Measurements from ENCODE around the gene ANO9. TPM values are rescaled to one million over a fixed set of nuclear protein-coding genes. Genes with fewer than 3 reads are reported as not detected.
"Not testable (repeated sequence)": the region's sequence is repeated elsewhere in the genome, so short reads cannot be mapped to it uniquely, and the experiment has no call there.

Gene ANO9
- total RNA-seq, 1 experiment from 2014 or later: 0.17 TPM

GRCh38 chr11:416757-417621 is 24.8 kb downstream of the ANO9 start:
- DNase-seq (ENCODE audit: low read depth): no peak

GRCh38 chr11:416051-416756 is 25.6 kb downstream of the ANO9 start:
- no peak for DNase-seq (ENCODE audit: low read depth)

GRCh38 chr11:415640-416041 is 26.2 kb downstream of the ANO9 start:
- no peak for DNase-seq (ENCODE audit: low read depth)

- DNase-seq (ENCODE audit: low read depth): no peak
Measured at GRCh38 chr11:414318-414857, 27.4 kb downstream of the ANO9 start.

DNA sequence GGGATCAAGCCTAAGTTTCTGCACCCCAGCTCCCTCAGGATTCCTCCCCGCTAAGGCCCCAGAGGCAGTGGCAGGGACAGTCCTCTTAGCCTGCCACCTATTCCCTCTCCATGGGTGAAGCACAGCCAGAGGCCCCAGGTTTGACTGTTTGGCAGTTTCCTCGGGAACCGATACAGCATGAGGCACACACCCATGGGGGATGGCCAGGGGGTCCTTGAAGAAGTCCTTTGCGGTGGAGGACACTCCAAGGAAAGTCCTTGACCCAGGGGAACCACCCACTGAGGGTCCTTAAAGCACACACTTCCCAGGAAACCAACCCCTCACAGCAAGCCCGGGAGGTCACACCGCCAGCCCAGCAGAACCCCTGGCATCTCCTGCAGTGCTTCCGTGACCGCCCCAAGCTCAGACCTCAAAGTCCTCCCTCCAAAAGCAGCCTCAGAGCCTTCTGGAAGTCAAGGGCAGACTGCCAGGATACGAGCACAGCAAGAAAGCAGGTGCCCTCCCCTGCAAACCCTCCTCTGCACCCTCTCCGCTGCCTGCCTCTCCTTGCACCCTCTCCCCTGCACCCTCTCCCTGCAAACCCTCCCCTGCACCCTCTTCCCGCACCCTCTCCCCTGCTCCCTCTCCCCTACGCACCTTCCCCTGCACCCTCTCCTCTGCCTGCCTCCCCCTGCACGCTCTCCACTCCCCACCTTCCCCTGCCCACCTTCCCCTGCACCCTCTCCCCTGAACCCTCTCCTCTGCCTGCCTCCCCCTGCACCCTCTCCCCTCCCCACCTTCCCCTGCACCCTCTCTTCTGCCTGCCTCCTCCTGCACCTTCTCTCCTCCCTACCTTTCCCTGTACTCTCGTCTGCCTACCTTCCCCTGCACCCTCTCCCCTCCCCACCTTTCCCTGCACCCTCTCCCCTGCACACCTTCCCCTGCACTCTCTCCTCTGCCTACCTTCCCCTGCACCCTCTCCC is 28.4 kb downstream of the ANO9 start:
- peak; percentile 45 for DNase-seq (ENCODE audit: low read depth)

- no peak for DNase-seq (ENCODE audit: low read depth)
Measured at GRCh38 chr11:412641-413119, 29.1 kb downstream of the ANO9 start.

- DNase-seq (ENCODE audit: low read depth): not testable (repeated sequence)
Measured at GRCh38 chr11:411520-411919, 30.3 kb downstream of the ANO9 start.

DNA sequence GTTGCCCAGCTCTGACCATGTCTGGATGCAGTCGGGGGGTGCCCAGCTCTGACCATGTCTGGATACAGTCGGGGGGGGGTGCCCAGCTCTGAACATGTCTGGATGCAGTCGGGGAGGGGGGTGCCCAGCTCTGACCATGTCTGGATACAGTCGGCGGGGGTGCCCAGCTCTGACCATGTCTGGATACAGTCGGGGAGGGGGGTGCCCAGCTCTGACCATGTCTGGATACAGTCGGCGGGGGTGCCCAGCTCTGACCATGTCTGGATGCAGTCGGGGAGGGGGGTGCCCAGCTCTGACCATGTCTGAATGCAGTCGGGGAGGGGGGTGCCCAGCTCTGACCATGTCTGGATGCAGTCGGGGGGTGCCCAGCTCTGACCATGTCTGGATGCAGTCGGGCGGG is 31.1 kb downstream of the ANO9 start:
- not testable (repeated sequence) for DNase-seq (ENCODE audit: low read depth)

GRCh38 chr11:409600-410483 is 32.0 kb downstream of the ANO9 start:
- DNase-seq (ENCODE audit: low read depth): no peak

GRCh38 chr11:409008-409599 is 32.7 kb downstream of the ANO9 start:
- DNase-seq (ENCODE audit: low read depth): no peak

GRCh38 chr11:408154-409007 is 33.4 kb downstream of the ANO9 start:
- DNase-seq (ENCODE audit: low read depth): no peak

GRCh38 chr11:407651-408123 is 34.1 kb downstream of the ANO9 start:
- DNase-seq (ENCODE audit: low read depth): no peak

- peak; percentile 88 for DNase-seq (ENCODE audit: low read depth)
Measured at GRCh38 chr11:406796-407650, 34.8 kb downstream of the ANO9 start.

GRCh38 chr11:405954-406795 is 35.6 kb downstream of the ANO9 start:
- no peak for DNase-seq (ENCODE audit: low read depth)

DNA sequence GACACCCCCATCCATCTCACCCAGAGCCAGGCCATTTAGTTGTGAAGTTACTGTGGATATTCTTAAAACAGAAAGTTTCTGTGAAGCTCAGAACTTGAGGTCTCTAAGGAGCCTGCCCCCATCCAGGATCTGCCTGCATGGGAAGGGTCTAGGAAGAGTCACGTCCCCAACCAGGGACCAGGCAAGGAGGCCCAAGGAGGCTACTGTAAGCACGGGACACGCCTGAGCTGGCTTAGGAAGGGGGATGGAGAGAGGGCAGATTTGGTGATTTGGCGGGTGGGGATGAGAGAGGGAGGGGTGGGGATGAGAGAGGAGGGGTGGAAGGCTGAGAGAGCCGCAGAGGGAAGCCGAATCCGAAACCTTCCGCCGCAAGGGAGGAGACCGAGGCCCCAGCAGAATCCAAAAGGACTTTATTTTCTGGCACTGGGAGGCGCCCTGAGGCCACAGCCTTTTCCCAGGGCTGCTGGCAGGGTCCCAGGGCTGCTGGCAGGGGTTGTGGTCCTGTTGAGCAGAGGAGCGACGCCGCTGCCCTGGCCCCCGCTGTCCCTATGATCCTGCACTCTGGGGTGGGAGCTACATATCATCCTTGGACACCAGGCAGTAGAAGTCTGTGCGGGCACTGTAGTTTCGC is 36.4 kb downstream of the ANO9 start:
- no peak for DNase-seq (ENCODE audit: low read depth)

DNA sequence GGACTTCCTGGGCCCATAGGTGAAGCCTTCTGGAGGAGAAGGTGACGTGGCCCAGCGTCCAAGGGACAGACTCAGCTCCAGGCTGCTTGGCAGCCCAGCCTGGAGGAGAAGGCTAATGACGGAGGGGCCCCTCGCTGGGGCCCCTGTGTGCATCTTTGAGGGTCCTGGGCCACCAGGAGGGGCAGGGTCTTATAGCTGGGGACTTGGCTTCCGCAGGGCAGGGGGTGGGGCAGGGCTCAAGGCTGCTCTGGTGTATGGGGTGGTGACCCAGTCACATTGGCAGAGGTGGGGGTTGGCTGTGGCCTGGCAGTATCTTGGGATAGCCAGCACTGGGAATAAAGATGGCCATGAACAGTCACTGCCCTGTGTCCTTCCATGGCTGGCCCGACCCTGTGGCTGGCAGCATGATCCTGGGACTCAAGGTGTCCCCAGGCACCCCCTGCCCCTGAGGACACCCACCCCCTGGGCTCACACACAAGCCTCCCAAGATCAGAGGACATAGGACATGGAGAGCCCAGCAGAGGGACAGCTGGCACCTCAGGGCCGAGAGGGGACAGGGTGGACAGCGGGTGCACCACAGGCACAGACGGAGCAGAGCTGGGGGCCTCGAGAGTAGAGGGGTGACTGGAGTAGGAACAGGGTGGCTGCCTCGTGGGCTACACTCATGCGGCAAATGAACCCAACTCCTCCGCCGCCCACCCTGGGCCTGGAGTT is 37.1 kb downstream of the ANO9 start:
- DNase-seq (ENCODE audit: low read depth): no peak

All from Daoy (cell line).